Activated T-helper 1 cell treated with anti-CD3 and anti-CD28 coated beads, Interleukin-12 subunit alpha, Interleukin-12 subunit beta, Interleukin-2, Interleukin-4 antibody, amounts not matched to agents 30 ng/mL and 10 ng/mL and 1 ng/mL, durations not matched to agents 14 hours and 24 hours and 36 hours (primary cell): Measurements from ENCODE around the gene SETD1A. TPM values are rescaled to one million over a fixed set of nuclear protein-coding genes. Genes with fewer than 3 reads are reported as not detected.
"Not testable (repeated sequence)": the region's sequence is repeated elsewhere in the genome, so short reads cannot be mapped to it uniquely, and the experiment has no call there.

Source experiments
- DNase-seq: peaks from one replicate; pipeline ENCODE4 v3.0.0; 2021; ENCODE audit warnings: low spot score
- H3K27ac Mint-ChIP-seq: one replicate; pipeline ENCODE4 v1.8.0; 2021; ENCODE audit warnings: mild to moderate bottlenecking, mixed read lengths
- H3K27me3 Mint-ChIP-seq: one replicate; pipeline ENCODE4 v1.8.0; 2022; ENCODE audit warnings: mild to moderate bottlenecking, moderate library complexity, mixed read lengths; ENCODE audit not compliant: insufficient read depth
- H3K36me3 Mint-ChIP-seq: one replicate; pipeline ENCODE4 v1.8.0; 2021; ENCODE audit warnings: low read depth, mixed read lengths
- H3K4me1 Mint-ChIP-seq: one replicate; pipeline ENCODE4 v1.8.0; 2021; ENCODE audit warnings: low read depth, mixed read lengths
- H3K4me3 Mint-ChIP-seq: one replicate; pipeline ENCODE4 v1.8.0; 2021; ENCODE audit warnings: mild to moderate bottlenecking, moderate library complexity, mixed read lengths
- H3K9me3 Mint-ChIP-seq: one replicate; pipeline ENCODE4 v1.8.0; 2021; ENCODE audit warnings: mixed read lengths
- intact Hi-C: fragments of 100-400 bp; cut with micrococcal nuclease; formaldehyde crosslinking; loops from one replicate; pipeline ENCODE4 v1.15.1; 2024
- total RNA-seq: library from RNA; stranded (reverse); gene quantifications from 2 replicates; pipeline ENCODE4 v1.2.3, GENCODE V29; 2022

The SETD1A gene
- total RNA-seq, 1 donor from 2014 or later: 38.8 TPM

DNA sequence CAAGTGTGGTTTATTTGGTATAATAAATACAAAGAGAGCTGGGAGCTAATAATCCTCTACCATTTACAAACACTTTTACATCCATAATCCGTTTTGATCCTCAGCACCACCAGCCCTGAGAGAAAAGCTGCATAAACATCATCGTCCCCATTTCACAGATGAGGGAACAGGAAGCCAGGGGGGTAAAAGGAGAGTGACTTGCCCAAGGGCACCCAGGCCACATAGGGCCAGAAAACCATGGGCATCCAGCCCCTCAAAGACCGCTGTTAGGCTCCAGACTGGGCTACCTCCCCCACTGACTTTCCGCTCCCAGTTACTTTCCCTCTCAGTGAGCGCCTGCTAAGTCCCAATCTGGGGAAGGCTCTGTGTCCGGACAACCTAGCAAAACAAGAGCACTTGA is 46.2 kb downstream of the SETD1A start:
- H3K27ac Mint-ChIP-seq: no peak overlapping the region
- H3K36me3 Mint-ChIP-seq: no peaks in the 10 kb centered on the region
- H3K4me1 Mint-ChIP-seq: no peaks in the 10 kb centered on the region
- H3K27me3 Mint-ChIP-seq: peaks cover 26% of the 10 kb centered on the region
- intact Hi-C loops: no loop called here
- H3K9me3 Mint-ChIP-seq: no peaks in the 10 kb centered on the region
- no peak for DNase-seq
- no peak overlapping the region for H3K4me3 Mint-ChIP-seq

DNA sequence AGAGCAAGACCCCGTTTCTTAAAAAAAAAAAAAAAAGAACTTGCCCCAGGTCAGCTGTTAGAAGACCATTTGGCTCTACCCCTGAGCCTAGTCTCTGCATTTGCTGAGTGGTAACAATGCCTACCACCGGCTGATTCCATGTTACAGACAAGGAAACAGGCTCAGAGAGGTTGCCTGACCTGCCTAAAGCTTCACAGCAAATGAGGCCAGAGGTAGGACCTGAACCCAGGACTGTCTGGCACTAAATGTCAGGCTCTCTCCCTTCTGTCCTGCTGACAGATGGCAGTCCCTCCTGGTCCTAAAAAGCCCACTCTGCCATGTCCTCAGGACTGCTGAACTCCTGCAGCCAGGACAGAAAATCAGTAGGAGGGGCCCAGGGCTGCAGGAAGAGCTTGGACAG is 47.1 kb downstream of the SETD1A start:
- Mint-ChIP-seq H3K4me1 (peaks cover 5% of the 10 kb centered on the region), H3K36me3 (no peaks in the 10 kb centered on the region), H3K27me3 (peaks cover 27% of the 10 kb centered on the region), H3K4me3 (no peak overlapping the region), H3K9me3 (no peaks in the 10 kb centered on the region), H3K27ac (no peak overlapping the region)
- intact Hi-C loops: no loop called here
- no peak for DNase-seq

DNA sequence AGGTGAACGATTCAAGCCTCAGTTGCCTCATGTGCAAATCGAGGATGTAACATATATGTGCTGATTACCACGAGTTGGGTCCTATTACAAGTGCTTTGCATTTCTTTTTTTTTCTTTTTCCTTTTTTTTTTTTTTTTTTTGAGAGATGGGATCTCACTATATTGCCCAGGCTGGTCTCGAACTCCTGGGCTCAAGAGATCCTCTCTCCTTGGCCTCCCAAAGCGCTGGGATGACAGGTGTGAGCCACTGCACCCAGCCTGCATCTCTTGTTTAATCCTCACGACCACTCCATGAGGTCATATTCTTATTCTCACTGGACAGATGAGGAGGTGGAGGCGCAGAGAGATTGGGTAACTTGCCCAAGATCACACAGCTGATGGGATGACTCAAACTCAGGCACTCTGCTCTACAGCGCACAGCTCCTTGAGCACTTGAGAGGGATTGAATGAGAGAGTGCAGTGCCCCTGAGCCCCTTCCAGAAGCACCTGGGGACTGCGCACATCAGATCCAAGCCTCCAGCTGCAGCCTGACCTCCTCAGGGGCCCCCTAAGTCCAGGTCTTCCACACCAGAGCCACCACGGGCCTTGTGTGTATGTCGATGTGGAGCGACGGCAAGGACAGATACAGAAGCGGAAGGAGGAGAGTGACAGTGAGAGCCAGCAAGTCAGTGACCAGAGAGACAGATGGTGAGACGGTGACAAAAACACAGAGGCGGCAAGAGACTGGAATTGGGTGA is 48.0 kb downstream of the SETD1A start:
- H3K4me3 Mint-ChIP-seq: no peak overlapping the region
- H3K27ac Mint-ChIP-seq: no peak overlapping the region
- no peaks in the 10 kb centered on the region for H3K36me3 Mint-ChIP-seq
- no peaks in the 10 kb centered on the region for H3K9me3 Mint-ChIP-seq
- intact Hi-C loops: no loop called here
- DNase-seq: no peak
- peaks cover 32% of the 10 kb centered on the region for H3K27me3 Mint-ChIP-seq
- H3K4me1 Mint-ChIP-seq: peaks cover 5% of the 10 kb centered on the region

- Mint-ChIP-seq H3K4me3 (no peak overlapping the region), H3K9me3 (no peaks in the 10 kb centered on the region), H3K4me1 (peaks cover 5% of the 10 kb centered on the region), H3K36me3 (no peaks in the 10 kb centered on the region), H3K27ac (no peak overlapping the region), H3K27me3 (peaks cover 30% of the 10 kb centered on the region)
- DNase-seq: no peak
- intact Hi-C loops: no loop called here
These were observed 48.5 kb downstream of the SETD1A start for GRCh38 chr16:31006086-31006385.

- Mint-ChIP-seq H3K27ac (no peak overlapping the region), H3K4me1 (peaks cover 5% of the 10 kb centered on the region), H3K9me3 (no peaks in the 10 kb centered on the region), H3K4me3 (no peak overlapping the region), H3K36me3 (no peaks in the 10 kb centered on the region), H3K27me3 (peaks cover 33% of the 10 kb centered on the region)
- intact Hi-C loops: no loop called here
- DNase-seq: no peak
These were observed 49.0 kb downstream of the SETD1A start for GRCh38 chr16:31006589-31006988.

DNA sequence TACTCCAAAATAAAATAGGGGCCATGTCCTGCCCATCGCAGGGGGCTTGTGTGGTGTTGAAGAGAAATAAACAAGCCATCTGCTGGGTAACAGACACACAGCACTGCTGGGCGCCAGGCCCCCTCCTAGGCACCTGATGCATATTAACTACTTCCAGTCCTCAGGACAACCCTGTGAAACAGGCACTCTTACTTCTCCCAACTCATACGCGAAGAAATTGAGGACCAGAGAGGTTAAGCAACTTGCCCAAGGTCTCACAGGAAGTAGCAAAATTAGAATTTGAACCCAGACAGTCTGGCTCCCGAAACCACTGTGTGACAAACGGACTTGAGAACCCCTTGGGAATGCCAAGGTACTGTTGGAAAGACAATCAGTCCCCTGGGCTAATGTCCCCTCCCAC is 50.1 kb downstream of the SETD1A start:
- H3K4me3 Mint-ChIP-seq: no peak overlapping the region
- no peaks in the 10 kb centered on the region for H3K36me3 Mint-ChIP-seq
- DNase-seq: no peak
- H3K9me3 Mint-ChIP-seq: no peaks in the 10 kb centered on the region
- H3K27me3 Mint-ChIP-seq: peaks cover 41% of the 10 kb centered on the region
- intact Hi-C loops: no loop called here
- H3K27ac Mint-ChIP-seq: no peak overlapping the region
- H3K4me1 Mint-ChIP-seq: peaks cover 5% of the 10 kb centered on the region

DNA sequence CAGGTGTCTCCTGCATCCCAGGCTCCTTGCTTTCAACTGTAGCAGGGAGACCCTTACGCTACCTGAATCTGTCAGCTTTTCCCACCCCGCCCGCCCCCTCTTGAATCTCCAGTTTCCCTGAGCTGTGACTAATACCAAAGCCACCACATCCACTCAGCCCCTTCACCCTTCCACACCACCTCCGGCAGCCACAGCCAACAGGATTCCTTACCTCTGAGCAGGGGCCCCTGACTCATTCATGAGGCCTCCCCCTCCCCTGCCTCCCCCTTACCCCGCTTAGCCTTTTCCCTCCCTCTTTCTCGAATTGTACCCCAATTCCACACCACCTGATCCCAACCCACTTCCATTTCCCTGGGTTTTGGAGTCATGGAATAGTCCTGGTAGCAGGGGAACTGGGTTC is 50.6 kb downstream of the SETD1A start:
- H3K4me3 Mint-ChIP-seq: no peak overlapping the region
- no peak overlapping the region for H3K27ac Mint-ChIP-seq
- H3K27me3 Mint-ChIP-seq: peaks cover 45% of the 10 kb centered on the region
- no peaks in the 10 kb centered on the region for H3K9me3 Mint-ChIP-seq
- DNase-seq: no peak
- intact Hi-C loops: no loop called here
- peaks cover 5% of the 10 kb centered on the region for H3K4me1 Mint-ChIP-seq
- H3K36me3 Mint-ChIP-seq: no peaks in the 10 kb centered on the region

- no peak overlapping the region for H3K27ac Mint-ChIP-seq
- DNase-seq: no peak
- no peak overlapping the region for H3K4me3 Mint-ChIP-seq
- H3K27me3 Mint-ChIP-seq: peaks cover 48% of the 10 kb centered on the region
- no peaks in the 10 kb centered on the region for H3K9me3 Mint-ChIP-seq
- intact Hi-C loops: no loop called here
- no peaks in the 10 kb centered on the region for H3K36me3 Mint-ChIP-seq
- H3K4me1 Mint-ChIP-seq: peaks cover 5% of the 10 kb centered on the region
These were observed 51.0 kb downstream of the SETD1A start for GRCh38 chr16:31008551-31008950.

DNA sequence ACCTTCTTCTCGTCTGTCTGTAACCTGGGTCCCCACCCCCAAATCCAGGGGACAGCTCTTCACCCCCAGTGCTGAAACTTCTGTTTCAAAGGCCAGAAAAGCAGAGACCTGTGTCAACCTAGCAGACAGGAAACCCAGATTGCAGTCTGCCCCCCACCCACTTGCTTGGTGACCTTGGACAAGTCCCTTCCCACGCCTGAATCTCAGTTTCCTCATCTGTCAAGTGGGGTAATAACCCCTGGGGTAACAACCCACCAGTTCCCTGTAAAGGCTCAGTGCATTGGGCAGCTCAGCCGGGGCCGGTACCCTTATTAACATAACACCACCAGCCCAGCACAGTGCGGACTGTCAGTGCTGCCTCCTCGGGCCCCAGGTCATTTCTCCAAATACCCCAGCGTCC is 51.6 kb downstream of the SETD1A start:
- no peak overlapping the region for H3K27ac Mint-ChIP-seq
- no peaks in the 10 kb centered on the region for H3K9me3 Mint-ChIP-seq
- no peak overlapping the region for H3K4me3 Mint-ChIP-seq
- H3K4me1 Mint-ChIP-seq: peaks cover 5% of the 10 kb centered on the region
- peaks cover 52% of the 10 kb centered on the region for H3K27me3 Mint-ChIP-seq
- DNase-seq: no peak
- intact Hi-C loops: no loop called here
- H3K36me3 Mint-ChIP-seq: no peaks in the 10 kb centered on the region

DNA sequence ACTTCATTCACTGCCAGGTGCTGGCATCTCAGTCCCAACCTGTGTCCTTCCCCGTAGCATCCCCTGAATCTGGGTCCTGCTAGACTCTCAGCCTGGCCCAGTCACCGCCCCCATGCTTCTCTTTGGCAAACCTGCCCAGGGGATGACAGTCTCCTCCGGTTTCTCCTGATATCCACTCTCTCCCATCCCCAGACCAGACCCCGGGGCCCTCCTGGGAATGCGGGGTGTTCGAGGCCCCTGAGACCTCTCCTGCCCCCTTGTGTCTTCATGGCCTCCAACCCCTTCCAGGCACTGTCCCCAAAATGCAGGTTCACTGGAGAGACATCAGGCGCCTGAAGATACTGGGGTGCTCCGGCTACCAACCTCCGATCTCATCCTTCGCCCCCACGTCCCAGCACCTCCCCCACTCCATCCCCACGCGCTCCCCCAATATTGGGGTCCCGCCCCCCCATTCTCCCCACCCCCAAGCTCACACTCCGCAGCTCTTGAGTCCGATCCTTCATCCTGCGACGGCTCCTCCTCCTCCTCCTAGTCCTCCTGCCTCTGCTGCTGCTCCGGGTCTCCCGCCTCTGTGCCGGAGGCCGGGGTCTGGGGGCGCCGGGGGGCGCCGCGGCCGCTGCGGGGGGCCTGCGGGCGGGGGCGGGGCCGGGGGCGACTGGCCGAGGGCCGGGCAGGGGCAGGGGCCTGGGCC is 52.5 kb downstream of the SETD1A start:
- intact Hi-C loops: no loop called here
- Mint-ChIP-seq H3K9me3 (no peaks in the 10 kb centered on the region), H3K36me3 (no peaks in the 10 kb centered on the region), H3K27me3 (peaks cover 52% of the 10 kb centered on the region), H3K27ac (no peak overlapping the region), H3K4me3 (peak overlapping the region; percentile 43), H3K4me1 (peaks cover 5% of the 10 kb centered on the region)
- no peak for DNase-seq

DNA sequence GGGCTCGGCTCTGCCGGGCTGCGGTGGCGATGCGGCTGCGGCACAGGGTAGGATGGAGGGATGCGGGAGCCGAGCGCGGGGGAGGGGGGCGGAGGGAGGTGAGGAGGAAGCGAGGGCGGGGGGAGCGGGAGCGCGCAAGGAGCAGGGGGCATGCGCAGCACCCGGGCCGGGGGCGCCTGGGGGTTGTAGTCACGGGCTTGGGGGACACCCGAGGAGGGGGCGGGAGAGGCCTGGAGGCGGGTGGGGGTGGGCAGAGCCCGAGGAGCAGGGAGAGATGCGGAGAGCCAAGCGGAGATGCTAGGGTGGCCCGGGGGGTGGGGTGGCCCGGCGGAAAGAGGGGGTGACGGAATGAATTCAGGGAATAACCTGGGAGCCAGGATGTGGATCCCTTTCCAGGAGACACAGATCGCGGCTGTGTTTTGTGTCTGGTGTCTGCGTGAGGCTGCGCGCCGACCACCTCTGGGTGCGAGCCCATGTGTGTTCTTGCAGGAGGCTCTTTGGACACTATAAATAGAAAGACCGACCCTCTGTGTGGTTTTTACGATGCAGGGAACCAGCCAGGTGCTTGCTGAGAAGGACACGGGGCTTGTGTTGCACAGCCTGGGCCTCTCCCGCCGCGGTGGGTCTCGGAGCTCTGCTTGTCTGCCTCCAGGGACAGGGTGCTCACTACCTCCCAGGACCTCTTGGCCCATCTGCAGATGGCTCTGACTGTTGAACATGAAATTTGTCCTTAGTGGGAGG is 53.2 kb downstream of the SETD1A start, which contains the start of gene STX1B:
Gene STX1B, minus strand, starts transcription at position 54 of the 741 bp plus-strand sequence. CDS start 242 bp downstream, outside the sequence.
- Mint-ChIP-seq H3K27me3 (peaks cover 49% of the 10 kb centered on the region), H3K27ac (peak within 1 kb of the TSS; percentile 48), H3K36me3 (no peaks in the 10 kb centered on the region), H3K4me3 (peak within 1 kb of the TSS; percentile 55), H3K9me3 (no peaks in the 10 kb centered on the region), H3K4me1 (peaks cover 5% of the 10 kb centered on the region)
- DNase-seq: peak; percentile 17
- intact Hi-C loops: no loop called here

GRCh38 chr16:31011815-31012214 is 54.3 kb downstream of the SETD1A start:
- peaks cover 45% of the 10 kb centered on the region for H3K27me3 Mint-ChIP-seq
- H3K9me3 Mint-ChIP-seq, intact Hi-C loops, H3K4me1 Mint-ChIP-seq, DNase-seq, H3K27ac Mint-ChIP-seq, H3K36me3 Mint-ChIP-seq: not testable (repeated sequence)
- peak overlapping the region; percentile 55 for H3K4me3 Mint-ChIP-seq

DNA sequence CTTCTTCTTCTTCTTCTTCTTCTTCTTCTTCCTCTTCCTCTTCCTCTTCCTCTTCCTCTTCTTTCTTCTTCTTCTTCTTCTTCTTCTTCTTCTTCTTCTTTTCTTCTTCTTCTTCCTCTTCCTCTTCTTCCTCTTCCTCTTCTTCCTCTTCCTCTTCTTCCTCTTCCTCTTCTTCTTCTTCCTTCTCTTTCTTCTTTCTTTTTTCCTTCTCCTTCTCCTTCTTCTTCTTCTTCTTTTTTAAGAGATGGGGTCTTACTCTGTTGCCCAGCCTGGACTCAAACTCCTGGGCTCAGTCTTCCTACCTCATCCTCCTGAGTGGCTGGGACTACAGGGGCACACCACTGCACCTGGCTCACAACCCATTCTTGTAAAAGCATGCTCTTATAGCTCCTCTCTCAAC is 55.7 kb downstream of the SETD1A start:
- H3K27ac Mint-ChIP-seq, H3K9me3 Mint-ChIP-seq, H3K4me1 Mint-ChIP-seq, H3K4me3 Mint-ChIP-seq, intact Hi-C loops, DNase-seq, H3K36me3 Mint-ChIP-seq: not testable (repeated sequence)
- H3K27me3 Mint-ChIP-seq: peaks cover 41% of the 10 kb centered on the region
